GM12878 (cell line): Measurements from ENCODE around the gene HDAC7. TPM values are rescaled to one million over a fixed set of nuclear protein-coding genes. Genes with fewer than 3 reads are reported as not detected.

Source experiments
- ATAC-seq: fragments of 200-7000 bp; cut with Tn5 transposase; 3 replicates; pipeline ENCODE4 v1.9.1; 2020; ENCODE audit warnings: mild to moderate bottlenecking, moderate library complexity
- BruUV-seq: library from RNA; stranded (reverse); fragments of 400-500 nt; replicated peaks from 2 replicates; lab custom pipeline; 2021; lab: Mats Ljungman, UMichigan
- CTCF ChIA-PET: fragments of 300-600 bp; sonication (Branson Sonifier 250); formaldehyde crosslinking; extraction: SDS; loops from one replicate; lab custom pipeline; 2021; ENCODE audit warnings: inconsistent platforms; lab: Yijun Ruan, JAX
- POLR2A ChIA-PET: fragments of 350-600 bp; formaldehyde crosslinking; extraction: SDS; loops from one replicate; lab custom pipeline; 2021; ENCODE audit warnings: inconsistent platforms; lab: Charles Lee
- RAD21 ChIA-PET: fragments of 300-600 bp; sonication (Branson Sonifier 250); formaldehyde crosslinking; loops from one replicate; lab custom pipeline; 2023; ENCODE audit warnings: antibody characterized with exemption; ENCODE audit not compliant: unreplicated experiment; lab: Charles Lee
- SMC1A ChIA-PET: fragments of 300-600 bp; sonication (Branson Sonifier 250); formaldehyde crosslinking; loops from one replicate; lab custom pipeline; 2023; ENCODE audit not compliant: unreplicated experiment, uncharacterized antibody; lab: Charles Lee
- DNase-seq: peaks from one replicate; pipeline ENCODE4 v3.0.0-alpha.2; 2011; ENCODE audit warnings: low read depth, low spot score
- FAIRE-seq: peaks from 3 replicates; lab custom pipeline; 2011; peaks lifted over from hg19 to GRCh38; lab: Jason Lieb, UNC
- H2AFZ ChIP-seq: 2 replicates; pipeline ENCODE4 v1.6.0; 2011; ENCODE audit warnings: low read depth, low read length, control low read depth; ENCODE audit not compliant: control insufficient read depth
- H3K27ac ChIP-seq: 2 replicates; pipeline ENCODE4 v1.5.1; 2011; ENCODE audit warnings: control low read depth; ENCODE audit not compliant: control insufficient read depth, insufficient read depth
- H3K27me3 ChIP-seq, 2 experiments: replicated peaks in 1 of 2; 2 replicates each; pipeline versions ENCODE4 v1.6.0 to v1.6.1; 2011; ENCODE audit warnings: low read length in 1 of 2; ENCODE audit not compliant: control insufficient read depth in 2 of 2, insufficient read depth in 2 of 2
- H3K36me3 ChIP-seq, 2 experiments: 2 replicates each; pipeline ENCODE4 v1.5.1; 2011; ENCODE audit warnings: low read length in 1 of 2; ENCODE audit not compliant: control insufficient read depth in 2 of 2, insufficient read depth in 2 of 2
- H3K4me1 ChIP-seq: 2 replicates; pipeline ENCODE4 v1.6.1; 2011; ENCODE audit warnings: mild to moderate bottlenecking, low read length, moderate library complexity, mixed read lengths; ENCODE audit not compliant: control insufficient read depth, insufficient read depth
- H3K4me2 ChIP-seq: 2 replicates; pipeline ENCODE4 v1.6.0; 2011; ENCODE audit warnings: control low read depth; ENCODE audit not compliant: control insufficient read depth, insufficient read depth
- H3K4me3 ChIP-seq: fragments of 200-600 bp; sonication (generic); 2 replicates; pipeline ENCODE4 v1.5.1; 2016
- H3K79me2 ChIP-seq: 2 replicates; pipeline ENCODE4 v1.6.0; 2011; ENCODE audit warnings: low read length; ENCODE audit not compliant: control insufficient read depth, insufficient read depth
- H3K9ac ChIP-seq: 2 replicates; pipeline ENCODE4 v1.8.0; 2011; ENCODE audit warnings: low read length, control low read depth, mixed read lengths; ENCODE audit not compliant: control insufficient read depth, insufficient read depth
- H3K9me3 ChIP-seq: replicated peaks from 3 replicates; pipeline ENCODE4 v1.5.1; 2011; ENCODE audit warnings: mild to moderate bottlenecking, low read length; ENCODE audit not compliant: control insufficient read depth, insufficient read depth
- H4K20me1 ChIP-seq: 2 replicates; pipeline ENCODE4 v1.6.0; 2011; ENCODE audit not compliant: control insufficient read depth, insufficient read depth
- BACH1 ChIP-seq: fragments of 450-650 bp; IDR thresholded peaks from 2 replicates; pipeline ENCODE4 v1.6.1; 2017; ENCODE audit warnings: mild to moderate bottlenecking, borderline replicate concordance
- CBX3 ChIP-seq: fragments of 200-600 bp; sonication (generic); IDR thresholded peaks from 2 replicates; pipeline ENCODE4 v1.6.1; 2016; ENCODE audit warnings: low read depth, borderline replicate concordance
- E2F4 ChIP-seq: IDR thresholded peaks from 2 replicates; pipeline ENCODE4 v1.6.1; 2012; ENCODE audit warnings: low read depth, low read length, improper control_type of control experiment
- HSF1 ChIP-seq: fragments of 150-350 bp; IDR thresholded peaks from 2 replicates; pipeline ENCODE4 v1.6.1; 2014; ENCODE audit warnings: mild to moderate bottlenecking, low read depth, low read length
- IRF3 ChIP-seq: fragments of 450-650 bp; IDR thresholded peaks from 2 replicates; pipeline ENCODE4 v1.6.1; 2014; ENCODE audit warnings: mild to moderate bottlenecking
- MXI1 ChIP-seq: fragments of 150-350 bp; IDR thresholded peaks from 2 replicates; pipeline ENCODE4 v1.6.1; 2011; ENCODE audit warnings: low read depth, mild to moderate bottlenecking, inconsistent platforms, low read length, improper control_type of control experiment
- NKRF ChIP-seq: fragments of 450-650 bp; conservative IDR thresholded peaks from 2 replicates; pipeline ENCODE4 v1.6.1; 2017; ENCODE audit warnings: mild to moderate bottlenecking, moderate library complexity
- POLR2A ChIP-seq: IDR thresholded peaks from 2 replicates; pipeline ENCODE4 v1.6.1; 2011; ENCODE audit warnings: low read depth, mild to moderate bottlenecking, low read length
- POU2F2 ChIP-seq: IDR thresholded peaks from 3 replicates; pipeline ENCODE4 v1.6.1; 2011; ENCODE audit warnings: low read depth, mild to moderate bottlenecking, low read length, borderline replicate concordance
- SPI1 ChIP-seq: IDR thresholded peaks from 2 replicates; pipeline ENCODE4 v1.6.1; 2011; ENCODE audit warnings: low read depth, mild to moderate bottlenecking, low read length, moderate library complexity, borderline replicate concordance; ENCODE audit not compliant: insufficient read depth
- SRF ChIP-seq, 2 experiments: IDR thresholded peaks; 2 replicates each; pipeline ENCODE4 v1.6.1; 2011; ENCODE audit warnings: low read depth in 2 of 2, low read length in 2 of 2, mild to moderate bottlenecking in 1 of 2, moderate library complexity in 1 of 2
- SUPT20H ChIP-seq: IDR thresholded peaks from 2 replicates; pipeline ENCODE4 v1.6.1; 2011; ENCODE audit warnings: low read depth, mild to moderate bottlenecking, low read length, moderate library complexity, borderline replicate concordance; ENCODE audit not compliant: control insufficient read depth
- WRNIP1 ChIP-seq: IDR thresholded peaks from 2 replicates; pipeline ENCODE4 v1.6.1; 2011; ENCODE audit warnings: low read depth, low read length, improper control_type of control experiment, borderline replicate concordance
- ZBTB11 ChIP-seq: fragments of 450-650 bp; formaldehyde crosslinking; IDR thresholded peaks from 2 replicates; pipeline ENCODE4 v1.5.0; 2022; ENCODE audit warnings: mild to moderate bottlenecking, missing genetic modification characterization
- ZNF217 ChIP-seq: fragments of 450-650 bp; IDR thresholded peaks from 2 replicates; pipeline ENCODE4 v1.6.1; 2017; ENCODE audit warnings: antibody characterized with exemption, mild to moderate bottlenecking
- WGBS: methylation state at CpG from one replicate; pipeline ENCODE4 v1.1.6; 2016; ENCODE audit warnings: low lambda C conversion rate; ENCODE audit not compliant: insufficient replicate concordance, insufficient coverage; ENCODE audit errors: missing lambda C conversion rate; 5-methylcytosine and 5-hydroxymethylcytosine counted together
- in situ Hi-C: fragments of 300-500 bp; cut with MboI; formaldehyde crosslinking; loops from 9 replicates; pipeline ENCODE4 v1.14.3; 2018; ENCODE audit warnings: mixed read lengths
- intact Hi-C: fragments of 100-400 bp; cut with micrococcal nuclease; formaldehyde crosslinking; loops from one replicate; pipeline ENCODE4 v1.14.2; 2022; ENCODE audit not compliant: unreplicated experiment
- polyA plus RNA-seq, 11 experiments: library from polyadenylated mRNA; depleted of rRNA in 4 of 11; unstranded in 6 of 11; stranded (reverse) in 5 of 11; fragments of >200 nt; fragmentation: Nextera tagmentation in 4 of 11; fragmentation: Illumina TruSeq in 1 of 11; extraction: Ambion mirVana in 4 of 11; extraction: Trizol in 1 of 11; gene quantifications; 1 replicate in 1 of 11; 2 replicates in 10 of 11; pipeline versions ENCODE4 v1.2.1 to v1.2.3, GENCODE V29; 2011 to 2016; ENCODE audit warnings: inconsistent platforms in 2 of 11, missing spikeins in 2 of 11, low read depth in 1 of 11
- total RNA-seq, 4 experiments: library from RNA; depleted of rRNA in 3 of 4; stranded (reverse); fragments of >200 nt in 3 of 4; fragmentation: Illumina TruSeq in 1 of 4; extraction: Trizol in 1 of 4; gene quantifications; 2 replicates each; pipeline versions ENCODE4 v1.2.1 to v1.2.3, GENCODE V29; 2013 to 2021

Gene HDAC7
- total and polyA plus RNA-seq, 10 of the 15 experiments (the other 5 are each of a cell fraction or from before 2014, with no cell fraction given): 0.47 to 18.3 (median 5.4) TPM

GRCh38 chr12:47736216-47736615, 83.5 kb downstream of the HDAC7 start:
- BruUV-seq: no TSS peak
- peaks cover 20% of the 10 kb centered on the region for H3K4me1 ChIP-seq
- CTCF ChIA-PET: interaction anchor here (0.6 to 2.5 kb wide), 5 partner anchors 18 to 41 kb away, joined by 3 to 10 read pairs (median 3); no protein-coding TSS in a partner anchor
- TF ChIP-seq MXI1 (no peak), IRF3 (no peak), SPI1 (no peak), SUPT20H (no peak), E2F4 (no peak), WRNIP1 (no peak), POLR2A (no peak), SRF (IDR thresholded peaks at IDR 0.05; ENCODE audit: low read depth in 2 of 2, low read length in 2 of 2) (no peak), ZNF217 (no peak), ZBTB11 (CRISPR knock-in tag) (no peak), POU2F2 (no peak), HSF1 (no peak), NKRF (no peak), CBX3 (no peak), BACH1 (no peak)

More at GRCh38 chr12:47736216-47736615, 83.5 kb downstream of the HDAC7 start:
- ATAC-seq: no peak
- Histone ChIP-seq H3K36me3 (no peaks in the 10 kb centered on the region), H3K27ac (no peak overlapping the region), H3K9me3 (no peaks in the 10 kb centered on the region), H4K20me1 (no peaks in the 10 kb centered on the region), H3K27me3 (no peaks in the 10 kb centered on the region), H3K9ac (no peak overlapping the region), H3K4me2 (no peak overlapping the region), H3K79me2 (no peaks in the 10 kb centered on the region), H3K4me3 (no peak overlapping the region), H2AFZ (no peak overlapping the region)
- intact Hi-C loops (no loop called here), in situ Hi-C loops (no loop called here)
- DNase-seq: no peak
- ChIA-PET POLR2A (interaction anchor here (1.1 kb wide), 1 partner anchor 26 kb away, joined by 3 read pairs; no protein-coding TSS in a partner anchor), SMC1A (interaction anchor here (0.7 to 1.5 kb wide), 4 partner anchors 11 to 41 kb away, joined by 3 to 5 read pairs (median 4); partner anchors contain the start of gene ENDOU), RAD21 (interaction anchor here (0.6 to 1.8 kb wide), 3 partner anchors 26 to 32 kb away, joined by 3 to 8 read pairs (median 3); no protein-coding TSS in a partner anchor)
- no peak for FAIRE-seq
- WGBS: 31% methylated on average over 4 of the region's 4 CpGs
